ENCODE measurements around the gene ANKRD61.
"Not testable (repeated sequence)": the region's sequence is repeated elsewhere in the genome, so short reads cannot be mapped to it uniquely, and the experiment has no call there.

Gene ANKRD61

GRCh38 chr7:6074612-6075380 lies 43.6 kb downstream of the ANKRD61 start:
- Histone ChIP-seq H3K27ac (ENCODE audit: low read depth, low read length, poor library complexity, severe bottlenecking) (no peak overlapping the region), H3K36me3 (ENCODE audit: insufficient read depth, low read length) (no peaks in the 10 kb centered on the region), H3K9ac (ENCODE audit: low read length) (no peak overlapping the region), H3K79me2 (ENCODE audit: insufficient read depth, low read length) (no peaks in the 10 kb centered on the region), H3K4me2 (ENCODE audit: low read length) (no peak overlapping the region), H4K20me1 (ENCODE audit: insufficient read depth, low read length) (no peaks in the 10 kb centered on the region), H2AFZ (ENCODE audit: low read length) (no peak overlapping the region), H3K4me3 (ENCODE audit: low read depth, low read length, poor library complexity, severe bottlenecking) (no peak overlapping the region), H3K9me3 (ENCODE audit: low read length) (no peaks in the 10 kb centered on the region), H3F3A (ENCODE audit: insufficient read depth, low read length) (no peaks in the 10 kb centered on the region), H3K4me1 (ENCODE audit: insufficient read depth, low read length, severe bottlenecking) (peaks cover 22% of the 10 kb centered on the region), H3K27me3 (ENCODE audit: insufficient read depth, low read length) (no peaks in the 10 kb centered on the region), H3K9me2 (ENCODE audit: low read depth, low read length) (no peaks in the 10 kb centered on the region)
- TF ChIP-seq CTCF (IDR thresholded peaks at IDR 0.05; ENCODE audit: low read length) (no peak), EZH2 (IDR thresholded peaks at IDR 0.05; ENCODE audit: borderline replicate concordance, low read length) (no peak)

GRCh38 chr7:6078548-6078947 lies 47.4 kb downstream of the ANKRD61 start:
- no peaks in the 10 kb centered on the region for H3K36me3 ChIP-seq (ENCODE audit: insufficient read depth, low read length)
- H3K9ac ChIP-seq (ENCODE audit: low read length) = no peak overlapping the region
- H3K4me2 ChIP-seq (ENCODE audit: low read length) = no peak overlapping the region
- no peaks in the 10 kb centered on the region for H3F3A ChIP-seq (ENCODE audit: insufficient read depth, low read length)
- peaks cover 13% of the 10 kb centered on the region for H3K4me1 ChIP-seq (ENCODE audit: insufficient read depth, low read length, severe bottlenecking)
- H3K27ac ChIP-seq (ENCODE audit: low read depth, low read length, poor library complexity, severe bottlenecking) = no peak overlapping the region
- no peaks in the 10 kb centered on the region for H3K9me3 ChIP-seq (ENCODE audit: low read length)
- TF ChIP-seq EZH2 (IDR thresholded peaks at IDR 0.05; ENCODE audit: borderline replicate concordance, low read length) = no peak
- TF ChIP-seq CTCF (IDR thresholded peaks at IDR 0.05; ENCODE audit: low read length) = no peak
- H3K4me3 ChIP-seq (ENCODE audit: low read depth, low read length, poor library complexity, severe bottlenecking) = no peak overlapping the region
- no peaks in the 10 kb centered on the region for H3K79me2 ChIP-seq (ENCODE audit: insufficient read depth, low read length)
- H2AFZ ChIP-seq (ENCODE audit: low read length) = no peak overlapping the region
- H4K20me1 ChIP-seq (ENCODE audit: insufficient read depth, low read length) = no peaks in the 10 kb centered on the region
- no peaks in the 10 kb centered on the region for H3K9me2 ChIP-seq (ENCODE audit: low read depth, low read length)
- H3K27me3 ChIP-seq (ENCODE audit: insufficient read depth, low read length) = no peaks in the 10 kb centered on the region

- not testable (repeated sequence) for H4K20me1 ChIP-seq (ENCODE audit: insufficient read depth, low read length); H3F3A ChIP-seq (ENCODE audit: insufficient read depth, low read length); H3K9me2 ChIP-seq (ENCODE audit: low read depth, low read length); H3K4me2 ChIP-seq (ENCODE audit: low read length); H3K4me3 ChIP-seq (ENCODE audit: low read depth, low read length, poor library complexity, severe bottlenecking); H3K36me3 ChIP-seq (ENCODE audit: insufficient read depth, low read length); H2AFZ ChIP-seq (ENCODE audit: low read length); H3K27ac ChIP-seq (ENCODE audit: low read depth, low read length, poor library complexity, severe bottlenecking); H3K79me2 ChIP-seq (ENCODE audit: insufficient read depth, low read length); H3K9ac ChIP-seq (ENCODE audit: low read length); H3K9me3 ChIP-seq (ENCODE audit: low read length); H3K27me3 ChIP-seq (ENCODE audit: insufficient read depth, low read length)
- H3K4me1 ChIP-seq (ENCODE audit: insufficient read depth, low read length, severe bottlenecking) = peaks cover 10% of the 10 kb centered on the region
Measured at GRCh38 chr7:6083047-6083446, 51.9 kb downstream of the ANKRD61 start.
